Colon (tissue), 2 donors: ENCODE measurements around the gene ENTR1.

Experiments
- FAIRE-seq: peaks from 2 replicates; lab custom pipeline; 2012; peaks lifted over from hg19 to GRCh38; lab: Jason Lieb, UNC
- donor health status: control.
- donor health status: control.

The ENTR1 gene

DNA sequence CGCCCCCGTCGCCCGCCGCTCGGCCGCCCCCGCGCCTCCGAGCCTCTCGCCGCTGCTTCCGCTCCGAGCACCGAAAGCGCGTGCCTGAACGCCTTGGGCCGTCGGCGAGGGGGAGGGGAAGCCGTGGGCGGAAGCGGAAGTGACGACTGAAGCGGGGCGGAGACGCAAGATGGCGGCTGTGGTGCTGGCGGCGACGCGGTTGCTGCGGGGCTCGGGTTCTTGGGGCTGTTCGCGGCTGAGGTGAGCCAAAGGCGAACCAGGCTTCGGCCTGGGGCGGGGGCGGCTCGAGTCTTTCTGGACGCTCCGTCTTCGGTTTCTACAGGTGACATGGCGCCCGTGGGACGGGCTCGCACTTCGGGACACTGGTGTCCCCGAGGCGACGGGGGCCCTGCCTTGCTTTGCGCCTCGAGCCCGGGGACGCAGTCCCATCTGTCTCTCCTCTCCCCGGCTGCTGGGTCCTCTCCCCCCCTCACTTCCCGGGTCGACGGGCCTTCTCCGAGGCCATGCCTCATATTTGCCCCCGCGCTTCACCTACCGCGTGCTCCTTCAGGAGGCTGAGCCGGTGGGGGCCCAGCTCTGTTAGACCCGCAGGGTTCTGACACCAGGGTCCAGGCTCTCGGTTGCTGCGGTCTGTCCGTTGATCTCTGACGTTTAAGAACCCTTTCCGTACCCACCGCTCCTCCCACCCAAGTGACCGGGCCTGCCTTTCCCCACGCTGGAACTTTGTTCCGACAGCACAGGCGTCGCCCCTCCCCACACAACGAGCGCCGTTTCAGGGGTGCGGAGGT lies at the start of gene ENTR1, which contains the start of gene PMPCA:
ENTR1 (minus strand) TSS at position 115 of the 788 bp plus-strand sequence. CDS start 217 bp downstream, outside the sequence.
PMPCA (plus strand) TSS at position 159 of the 788 bp plus-strand sequence; CDS start at position 170, 11 bp downstream.
- no peak for FAIRE-seq

DNA sequence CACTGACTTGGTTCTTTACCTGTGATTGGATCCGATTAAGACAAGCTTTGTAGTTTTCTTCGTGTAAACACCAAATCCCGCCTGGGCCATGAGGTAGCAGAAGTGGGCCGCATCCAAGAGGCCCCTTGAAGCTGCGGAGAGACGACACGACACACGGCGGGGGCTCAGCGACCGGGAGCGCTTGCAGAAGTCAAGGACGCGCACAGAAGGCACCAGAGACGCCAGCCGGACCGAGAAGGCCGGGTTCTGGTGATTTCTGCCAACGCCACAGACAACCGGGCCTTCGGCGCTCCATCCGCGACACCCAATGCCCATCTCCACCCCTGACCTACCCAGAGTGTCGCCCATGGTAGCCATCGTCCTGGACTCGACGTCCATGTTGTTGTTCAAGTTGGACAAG lies 49.0 kb upstream of the ENTR1 start:
- FAIRE-seq: no peak

- no peak for FAIRE-seq
Observed at GRCh38 chr9:136457326-136457725, 46.9 kb upstream of the ENTR1 start.

DNA sequence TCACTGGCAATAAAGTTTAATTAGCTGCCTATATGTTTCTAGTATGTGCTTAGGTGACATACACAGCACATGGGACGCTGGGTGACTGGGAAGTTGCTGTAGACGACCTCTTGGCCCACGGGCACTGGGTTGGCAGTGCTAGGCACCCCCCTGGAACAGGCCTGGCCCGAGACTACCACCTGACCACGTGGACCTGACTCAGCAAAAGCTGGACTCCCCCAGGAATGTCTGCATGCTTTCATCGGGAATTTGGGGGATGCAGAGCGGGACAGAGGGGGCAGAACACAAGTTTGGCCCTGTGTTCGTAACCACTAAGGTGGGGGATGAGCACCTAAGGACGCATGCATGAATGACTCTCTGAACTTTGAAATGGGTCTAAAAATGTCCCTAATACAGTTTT lies 45.8 kb upstream of the ENTR1 start:
- no peak for FAIRE-seq

DNA sequence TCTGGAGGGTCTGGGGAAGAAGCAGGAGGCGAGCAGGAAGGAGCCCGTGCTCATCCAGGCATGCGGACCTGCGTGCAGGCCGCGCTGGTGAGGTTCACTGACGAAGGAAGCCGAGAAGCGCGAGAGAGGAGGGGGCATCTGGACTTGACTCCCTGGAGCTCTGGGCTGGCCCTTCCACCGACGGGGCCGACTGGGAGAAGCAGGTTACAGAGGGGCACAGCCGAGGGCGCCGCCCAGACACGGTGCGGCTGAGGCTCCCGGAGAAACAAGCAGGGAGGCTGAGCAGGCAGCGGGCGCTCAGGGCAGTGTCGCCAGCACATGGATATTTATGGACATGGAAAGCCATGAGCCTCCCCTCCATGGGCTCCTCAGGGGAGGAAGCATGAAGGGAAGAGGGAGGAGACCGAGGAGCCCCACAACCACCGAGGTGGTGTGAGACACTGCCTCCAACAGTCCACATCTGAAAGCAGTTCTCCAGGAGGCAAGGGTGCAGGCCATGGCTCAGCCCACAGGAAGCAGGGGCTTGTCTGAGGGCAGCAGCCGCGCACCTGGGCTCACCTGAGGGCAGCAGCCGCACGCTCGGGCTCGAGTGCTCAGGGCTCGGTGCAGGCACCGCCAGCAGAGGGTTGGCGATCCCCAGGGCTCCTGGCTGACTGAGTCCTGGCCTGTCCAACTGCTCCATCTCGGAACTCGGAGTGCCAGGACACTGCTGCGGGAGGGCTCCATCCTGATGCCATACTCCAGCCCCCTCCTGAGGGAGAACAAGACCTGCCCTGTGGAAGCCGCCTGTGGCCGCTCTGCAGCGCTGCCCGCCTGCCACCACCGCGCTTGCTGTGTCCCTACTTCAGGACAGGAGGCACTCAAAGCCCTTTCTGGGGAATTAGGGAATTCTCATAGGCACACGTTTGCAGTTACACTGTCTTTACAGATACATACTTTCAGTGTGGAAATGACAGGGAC lies 44.9 kb upstream of the ENTR1 start:
- FAIRE-seq: no peak

GRCh38 chr9:136454026-136454796 lies 43.8 kb upstream of the ENTR1 start:
- no peak for FAIRE-seq

- no peak for FAIRE-seq
Observed at GRCh38 chr9:136453326-136453725, 42.9 kb upstream of the ENTR1 start.

- no peak for FAIRE-seq
Observed at GRCh38 chr9:136451221-136451877, 40.9 kb upstream of the ENTR1 start.

- FAIRE-seq: no peak
Observed at GRCh38 chr9:136448655-136449054, 38.2 kb upstream of the ENTR1 start.

DNA sequence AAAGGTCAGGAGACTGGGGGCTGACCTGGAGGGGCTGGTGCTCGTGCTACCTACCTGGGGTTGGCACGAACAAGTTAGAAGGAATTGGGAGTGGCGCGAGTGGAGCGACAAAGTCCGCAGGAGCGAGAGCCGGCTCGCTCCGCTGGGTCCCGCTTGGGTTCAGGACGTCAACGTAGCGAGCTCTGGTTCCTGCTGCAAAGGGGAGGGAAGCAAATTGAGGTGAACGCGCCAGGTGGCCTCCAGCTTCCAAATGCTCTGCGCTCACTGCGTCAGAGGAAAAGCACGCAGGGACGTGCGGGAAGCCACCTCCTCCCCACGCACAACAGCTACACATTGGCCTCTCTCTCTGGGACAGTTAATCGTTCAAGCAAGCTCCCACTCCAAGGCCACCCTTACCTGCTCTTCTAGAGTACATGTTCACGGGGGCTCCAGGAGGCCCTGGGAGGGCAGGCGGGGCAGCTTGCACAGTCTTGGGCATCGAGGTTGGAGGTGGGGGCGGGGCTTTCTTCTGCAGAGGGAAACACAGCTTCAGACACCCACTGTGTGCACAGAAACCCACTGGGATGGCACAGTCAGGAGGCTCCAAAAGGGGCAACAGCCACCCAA lies 36.9 kb upstream of the ENTR1 start:
- FAIRE-seq: no peak

DNA sequence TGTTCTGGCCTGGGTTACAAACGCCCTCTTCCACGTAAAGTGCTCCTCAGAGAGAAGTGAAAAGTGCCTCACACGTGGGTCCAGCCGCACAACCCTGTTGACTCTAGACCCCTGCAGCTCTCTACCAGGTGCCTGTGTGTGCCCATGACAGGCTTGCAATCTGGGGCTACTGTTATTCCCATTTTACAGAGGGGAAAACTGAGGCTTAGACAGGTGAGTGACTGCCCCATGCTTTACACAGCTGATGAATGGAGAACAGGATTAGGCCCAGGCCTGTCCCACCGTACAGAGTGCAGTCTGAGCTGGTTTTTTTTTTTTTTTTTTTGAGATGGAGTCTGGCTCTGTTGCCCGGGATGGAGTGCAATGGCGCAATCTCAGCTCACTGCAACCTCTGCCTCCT lies 35.4 kb upstream of the ENTR1 start:
- no peak for FAIRE-seq

GRCh38 chr9:136444102-136444501 lies 33.7 kb upstream of the ENTR1 start:
- no peak for FAIRE-seq

GRCh38 chr9:136443687-136444086 lies 33.3 kb upstream of the ENTR1 start:
- no peak for FAIRE-seq

DNA sequence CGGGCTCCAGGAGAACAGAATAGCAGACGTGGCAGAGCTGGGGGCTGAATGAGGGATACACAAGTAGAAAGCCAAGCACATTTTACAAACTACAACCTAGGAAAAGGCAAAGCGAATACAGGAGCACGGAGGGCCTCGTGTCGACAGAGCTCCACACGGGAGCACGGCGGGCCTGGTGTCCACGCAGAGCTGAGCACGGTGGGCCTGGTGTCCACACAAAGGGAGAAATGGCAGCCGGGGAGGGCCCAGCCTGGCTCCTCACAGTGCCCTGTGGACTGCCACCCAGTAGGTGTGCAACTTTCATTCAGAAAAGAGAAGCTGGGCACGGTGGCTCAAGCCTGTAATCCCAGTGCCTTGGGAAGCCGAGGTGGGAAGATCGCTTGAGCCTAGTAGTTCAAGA lies 32.7 kb upstream of the ENTR1 start:
- FAIRE-seq: no peak

GRCh38 chr9:136442265-136442664 lies 31.9 kb upstream of the ENTR1 start:
- no peak for FAIRE-seq

DNA sequence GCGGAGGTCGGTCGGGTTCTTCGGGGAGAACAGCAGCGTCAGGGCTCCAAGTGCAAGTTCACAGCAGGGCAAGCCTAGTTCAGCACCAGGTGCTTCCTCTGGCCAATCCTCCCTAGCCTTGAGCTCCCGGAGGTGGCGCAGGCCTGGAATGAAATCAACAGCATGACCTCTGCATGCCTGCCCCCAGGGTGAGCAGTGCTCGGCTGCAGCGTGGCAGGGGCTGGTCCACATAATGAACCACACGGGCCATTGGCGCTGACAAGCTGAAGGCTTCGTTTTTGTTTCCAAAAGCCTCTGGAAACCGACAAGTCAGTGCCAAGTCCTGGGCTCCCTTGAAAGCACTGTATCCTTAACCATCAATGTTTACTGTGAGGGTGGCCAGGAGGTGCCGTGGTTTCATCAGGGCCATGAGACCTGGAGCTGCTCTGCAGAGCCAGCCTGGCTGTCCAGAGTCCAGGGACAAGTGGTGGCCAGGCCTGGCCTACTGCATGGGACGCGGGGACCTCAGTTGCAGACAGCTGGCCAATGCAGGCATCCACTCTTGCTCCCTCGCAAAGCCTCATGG lies 31.3 kb upstream of the ENTR1 start:
- FAIRE-seq: no peak

DNA sequence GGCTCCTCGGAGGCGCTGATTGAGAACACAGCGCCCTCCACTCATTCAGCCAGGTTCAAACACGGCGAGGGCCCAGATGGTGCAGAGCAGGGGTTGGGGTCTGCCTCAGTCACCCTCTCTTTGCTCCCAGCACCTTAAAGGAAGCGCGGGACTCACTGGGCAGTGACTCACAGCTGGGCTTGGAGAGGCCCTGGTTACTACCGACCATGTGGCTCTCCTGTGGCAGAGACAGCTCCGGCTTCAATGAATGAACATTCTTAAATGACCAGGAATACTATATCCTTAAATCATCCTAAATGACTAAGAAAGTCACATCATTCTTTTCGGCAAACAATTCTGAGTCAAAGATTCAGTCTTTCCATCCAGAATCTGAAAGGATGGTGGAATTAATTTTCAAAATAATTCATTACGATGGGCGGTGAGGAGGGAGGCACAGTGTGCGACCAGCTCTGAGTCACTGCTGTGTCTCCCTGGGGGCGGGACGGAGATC lies 30.8 kb upstream of the ENTR1 start:
- FAIRE-seq: no peak

DNA sequence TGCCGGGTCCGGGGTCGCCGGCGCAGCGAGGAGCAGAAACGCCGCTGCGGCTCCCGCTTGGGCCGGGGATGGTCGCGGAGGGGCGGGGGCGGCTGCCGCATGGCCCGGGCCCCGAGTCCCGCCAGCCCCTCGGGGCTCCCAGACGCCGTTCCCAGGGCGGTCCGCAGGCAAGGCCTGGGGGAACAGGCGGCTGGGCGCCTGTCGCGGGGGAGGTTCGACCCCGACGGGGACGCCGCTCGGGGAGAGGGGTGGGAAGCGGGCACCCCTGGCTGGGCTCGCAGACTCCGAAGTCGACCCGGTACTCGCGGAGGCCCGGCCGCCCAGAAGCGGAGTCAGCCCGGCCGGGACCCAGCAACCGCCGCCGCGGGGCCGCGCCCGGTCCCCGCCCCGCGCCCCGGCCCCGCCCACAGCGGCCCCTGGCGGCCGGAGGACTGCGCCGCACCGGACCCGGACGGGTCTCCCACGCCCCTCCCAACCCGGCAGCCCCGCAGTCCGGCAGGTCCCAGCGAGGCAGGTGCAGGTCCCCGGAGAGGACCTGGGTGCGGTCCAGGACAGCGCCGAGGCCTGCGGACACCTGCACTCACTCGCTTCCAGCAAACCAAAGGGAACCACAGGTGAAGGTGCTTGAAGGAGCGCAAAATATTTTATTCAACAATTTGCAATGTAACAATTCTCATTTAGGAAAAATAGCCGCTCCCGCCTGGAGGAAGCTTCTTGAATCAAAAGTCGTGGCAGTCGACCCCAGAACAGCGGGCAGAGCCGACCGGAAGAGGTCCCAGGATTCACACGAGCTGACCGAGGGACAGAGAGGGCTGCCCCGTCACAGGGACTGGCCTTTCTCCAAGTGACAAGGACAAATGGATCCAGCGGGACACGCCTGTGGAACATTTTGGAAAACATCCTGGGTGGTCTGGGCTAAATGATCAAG lies 29.3 kb upstream of the ENTR1 start, which contains the start of gene INPP5E:
INPP5E (minus strand) TSS at position 365 of the 928 bp plus-strand sequence. CDS start 426 bp downstream, outside the sequence.
- no peak for FAIRE-seq
